K562 (cell line): ENCODE results near the gene ABCC10. TPM values are rescaled to one million over a fixed set of nuclear protein-coding genes. Genes with fewer than 3 reads are reported as not detected.
"Not testable (repeated sequence)": the region's sequence is repeated elsewhere in the genome, so short reads cannot be mapped to it uniquely, and the experiment has no call there.

Experiments
- ARID1B ChIP-seq: fragments of 450-650 bp; IDR thresholded peaks from 2 replicates; pipeline ENCODE4 v1.6.1; 2016; ENCODE audit warnings: antibody characterized with exemption, mild to moderate bottlenecking, inconsistent platforms
- CTBP1 ChIP-seq: fragments of 450-650 bp; IDR thresholded peaks from 2 replicates; pipeline ENCODE4 v1.6.1; 2016; ENCODE audit warnings: borderline replicate concordance
- EP300 ChIP-seq: IDR thresholded peaks from 2 replicates; pipeline ENCODE4 v1.6.1; 2012; ENCODE audit warnings: low read length, improper control_type of control experiment
- FOSL1 ChIP-seq: fragments of 200-800 bp; sonication (Bioruptor generic); conservative IDR thresholded peaks from 2 replicates; pipeline ENCODE4 v1.6.1; 2016; ENCODE audit warnings: missing genetic modification characterization, missing compliant biosample characterization
- FOXK1 ChIP-seq: sonication (generic); formaldehyde crosslinking; IDR thresholded peaks from 2 replicates; pipeline ENCODE4 v1.8.0; 2022; ENCODE audit warnings: missing genetic modification reagents, mild to moderate bottlenecking, borderline replicate concordance
- FOXK2 ChIP-seq, 2 experiments: fragments of 450-650 bp; IDR thresholded peaks in 1 of 2; conservative IDR thresholded peaks in 1 of 2; 2 replicates each; pipeline ENCODE4 v1.6.1; 2016; ENCODE audit warnings: low read depth in 2 of 2, mild to moderate bottlenecking in 1 of 2
- FOXM1 ChIP-seq, 2 experiments: fragments of 450-650 bp in 1 of 2; sonication (generic) in 1 of 2; formaldehyde crosslinking in 1 of 2; IDR thresholded peaks; 2 replicates each; pipeline versions ENCODE4 v1.6.1 to v1.9.0; 2017 to 2022; ENCODE audit warnings: low read depth in 2 of 2, mild to moderate bottlenecking in 2 of 2, missing genetic modification reagents in 1 of 2, moderate library complexity in 1 of 2
- GABPB1 ChIP-seq: sonication (generic); formaldehyde crosslinking; IDR thresholded peaks from 2 replicates; pipeline ENCODE4 v1.8.0; 2022; ENCODE audit warnings: mild to moderate bottlenecking, missing genetic modification reagents
- KLF16 ChIP-seq: IDR thresholded peaks from 2 replicates; pipeline ENCODE4 v1.6.1; 2016; ENCODE audit warnings: antibody characterized with exemption
- MAFF ChIP-seq: IDR thresholded peaks from 2 replicates; pipeline ENCODE4 v1.6.1; 2012; ENCODE audit warnings: low read length, improper control_type of control experiment
- MAFG ChIP-seq: fragments of 450-650 bp; conservative IDR thresholded peaks from 2 replicates; pipeline ENCODE4 v1.6.1; 2016; ENCODE audit warnings: missing genetic modification characterization, missing compliant biosample characterization
- MAFK ChIP-seq: IDR thresholded peaks from 2 replicates; pipeline ENCODE4 v1.6.1; 2011; ENCODE audit warnings: low read length, improper control_type of control experiment
- MAZ ChIP-seq, 2 experiments: fragments of 450-650 bp in 1 of 2; sonication (generic) in 1 of 2; formaldehyde crosslinking; IDR thresholded peaks in 1 of 2; conservative IDR thresholded peaks in 1 of 2; 2 replicates each; pipeline versions ENCODE4 v1.4.0 to v1.5.0; 2020; ENCODE audit warnings: mild to moderate bottlenecking in 1 of 2, missing genetic modification reagents in 1 of 2
- MEF2D ChIP-seq: conservative IDR thresholded peaks from 2 replicates; pipeline ENCODE4 v1.6.1; 2016; ENCODE audit warnings: low read depth, missing genetic modification characterization, missing compliant biosample characterization
- PHF20 ChIP-seq: fragments of 450-650 bp; IDR thresholded peaks from 2 replicates; pipeline ENCODE4 v1.6.1; 2018; ENCODE audit not compliant: partially characterized antibody
- RB1 ChIP-seq: fragments of 450-650 bp; IDR thresholded peaks from 2 replicates; pipeline ENCODE4 v1.6.1; 2017; ENCODE audit warnings: low read depth, mild to moderate bottlenecking
- RBBP5 ChIP-seq: fragments of 200-600 bp; sonication (generic); IDR thresholded peaks from 2 replicates; pipeline ENCODE4 v1.6.1; 2012; ENCODE audit warnings: borderline replicate concordance, mild to moderate bottlenecking, low read length, control low read depth, inconsistent platforms; ENCODE audit not compliant: insufficient read depth, poor library complexity, severe bottlenecking
- SP1 ChIP-seq: sonication (generic); formaldehyde crosslinking; IDR thresholded peaks from 2 replicates; pipeline ENCODE4 v1.8.1; 2022; ENCODE audit warnings: mild to moderate bottlenecking, missing genetic modification reagents
- TAL1 ChIP-seq: fragments of 450-650 bp; IDR thresholded peaks from 2 replicates; pipeline ENCODE4 v1.6.1; 2016; ENCODE audit warnings: mild to moderate bottlenecking
- TCF3 ChIP-seq: sonication (generic); formaldehyde crosslinking; IDR thresholded peaks from 2 replicates; pipeline ENCODE4 v1.4.0; 2020; ENCODE audit warnings: mild to moderate bottlenecking, missing genetic modification reagents
- TRIM24 ChIP-seq, 2 experiments: fragments of 450-650 bp; IDR thresholded peaks; 2 replicates each; pipeline ENCODE4 v1.6.1; 2016
- ZNF316 ChIP-seq: fragments of 450-650 bp; IDR thresholded peaks from 2 replicates; pipeline ENCODE4 v1.6.1; 2016
- polyA plus RNA-seq, 8 experiments: library from polyadenylated mRNA; depleted of rRNA in 4 of 8; stranded (reverse) in 5 of 8; unstranded in 3 of 8; fragments of >200 nt; fragmentation: Nextera tagmentation in 2 of 8; fragmentation: Illumina TruSeq in 1 of 8; extraction: Ambion mirVana in 2 of 8; extraction: Trizol in 1 of 8; gene quantifications; 2 replicates each; pipeline versions ENCODE4 v1.2.1 to v1.2.3, GENCODE V29; 2011 to 2014; ENCODE audit warnings: inconsistent platforms in 1 of 8, missing spikeins in 1 of 8
- total RNA-seq, 7 experiments: library from RNA; depleted of rRNA in 6 of 7; stranded (reverse); fragments of >200 nt in 6 of 7; fragmentation: Illumina TruSeq in 2 of 7; extraction: Trizol in 2 of 7; gene quantifications; 2 replicates each; pipeline versions ENCODE4 v1.2.1 to v1.2.3, GENCODE V29; 2011 to 2021; ENCODE audit warnings: low replicate concordance in 1 of 7
- TF ChIP-seq, protein P1 (sequence below): fragments of 200-800 bp; sonication (Bioruptor generic); IDR thresholded peaks from 2 replicates; pipeline ENCODE4 v1.6.1; 2017; ENCODE audit warnings: missing genetic modification characterization, missing compliant biosample characterization
- TF ChIP-seq, protein P2 (sequence below): fragments of 450-650 bp; IDR thresholded peaks from 2 replicates; pipeline ENCODE4 v1.6.1; 2016; ENCODE audit warnings: low read depth, mild to moderate bottlenecking, moderate library complexity

Gene ABCC10
- total and polyA plus RNA-seq, 9 of the 15 experiments (the other 6 are each of a cell fraction or from before 2014, with no cell fraction given): 2.4 to 29.1 (median 13.7) TPM

DNA sequence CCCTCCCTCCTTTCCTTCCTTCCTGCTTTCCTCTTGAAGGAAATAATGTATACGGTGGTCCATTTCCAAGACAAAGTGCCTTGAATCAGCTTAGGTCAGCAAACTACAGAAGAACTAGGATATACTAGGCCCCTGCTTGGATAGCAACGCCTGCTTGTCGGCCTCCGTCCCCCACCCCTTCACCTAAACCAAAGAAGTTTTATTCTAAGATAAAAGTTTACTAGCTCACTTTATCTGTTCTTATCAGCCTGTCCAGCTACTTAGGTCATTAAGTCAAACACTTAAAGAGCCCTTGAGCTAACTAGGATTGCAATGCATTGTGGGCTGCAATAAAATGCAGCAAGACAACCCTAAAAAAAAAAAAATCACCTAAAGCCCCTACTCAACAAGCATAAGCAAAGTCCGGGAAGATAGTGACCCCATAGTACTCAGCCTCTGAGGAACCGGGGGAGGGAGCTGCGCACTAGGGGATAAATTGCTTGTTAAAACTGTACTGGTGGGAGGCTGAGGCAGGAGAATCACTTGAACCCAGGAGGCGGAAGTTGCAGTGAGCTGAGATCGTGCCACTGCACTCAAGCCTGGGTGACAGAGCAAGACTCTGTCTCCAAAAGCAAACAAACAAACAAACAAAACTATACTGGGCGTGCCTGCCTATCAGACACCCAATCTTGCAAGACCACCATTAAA is 36.4 kb upstream of the ABCC10 start (continued):
- TF ChIP-seq FOXK1: 0 out of 2 replicates have a peak, but pooled peaks have one; percentile 35
- TF ChIP-seq GABPB1 (CRISPR knock-in tag): peak; percentile 14; the same call in 1 of the 2 replicates
- peak; percentile 45; the same call in 1 of the 2 replicates for TF ChIP-seq TCF3 (CRISPR knock-in tag)
- peak; percentile 78 for TF ChIP-seq MAFG (tag)
- 0 out of 4 replicates have a peak, but pooled peaks of 1 of the 2 experiments have one; percentile 21 for TF ChIP-seq TRIM24 (IDR thresholded peaks at IDR 0.05)
- TF ChIP-seq MEF2D (tag): 0 out of 2 replicates have a peak, but pooled peaks have one; percentile 7
- TF ChIP-seq TAL1: peak; percentile 70
- TF ChIP-seq FOSL1 (tag): peak; percentile 35; the same call in 1 of the 2 replicates
- peak; percentile 46; the same call in 1 of the 2 replicates for TF ChIP-seq FOXM1 (IDR thresholded peaks at IDR 0.05; ENCODE audit: low read depth)
- TF ChIP-seq FOXM1 (CRISPR knock-in tag; IDR thresholded peaks at IDR 0.05; ENCODE audit: low read depth): not testable (repeated sequence)
- TF ChIP-seq, protein P1, sequence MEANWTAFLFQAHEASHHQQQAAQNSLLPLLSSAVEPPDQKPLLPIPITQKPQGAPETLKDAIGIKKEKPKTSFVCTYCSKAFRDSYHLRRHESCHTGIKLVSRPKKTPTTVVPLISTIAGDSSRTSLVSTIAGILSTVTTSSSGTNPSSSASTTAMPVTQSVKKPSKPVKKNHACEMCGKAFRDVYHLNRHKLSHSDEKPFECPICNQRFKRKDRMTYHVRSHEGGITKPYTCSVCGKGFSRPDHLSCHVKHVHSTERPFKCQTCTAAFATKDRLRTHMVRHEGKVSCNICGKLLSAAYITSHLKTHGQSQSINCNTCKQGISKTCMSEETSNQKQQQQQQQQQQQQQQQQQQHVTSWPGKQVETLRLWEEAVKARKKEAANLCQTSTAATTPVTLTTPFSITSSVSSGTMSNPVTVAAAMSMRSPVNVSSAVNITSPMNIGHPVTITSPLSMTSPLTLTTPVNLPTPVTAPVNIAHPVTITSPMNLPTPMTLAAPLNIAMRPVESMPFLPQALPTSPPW (CRISPR knock-in tag): peak; percentile 46; the same call in 1 of the 2 replicates
- TF ChIP-seq ARID1B: peak; percentile 77
- peak in 1 of 2 experiments; percentile 51; a peak in 1 of 4 replicates for TF ChIP-seq MAZ (CRISPR knock-in tag; conservative IDR thresholded peaks at IDR 0.05 in 1 of 2, IDR thresholded peaks at IDR 0.05 in 1 of 2)
- TF ChIP-seq MAFF: peak; percentile 67; the same call in 1 of the 2 replicates
- TF ChIP-seq ZNF316: peak; percentile 90
- 0 out of 4 replicates have a peak, but pooled peaks of 1 of the 2 experiments have one; percentile 9 for TF ChIP-seq FOXK2 (conservative IDR thresholded peaks at IDR 0.05 in 1 of 2, IDR thresholded peaks at IDR 0.05 in 1 of 2; ENCODE audit: low read depth in 2 of 2)
- TF ChIP-seq, protein P2, sequence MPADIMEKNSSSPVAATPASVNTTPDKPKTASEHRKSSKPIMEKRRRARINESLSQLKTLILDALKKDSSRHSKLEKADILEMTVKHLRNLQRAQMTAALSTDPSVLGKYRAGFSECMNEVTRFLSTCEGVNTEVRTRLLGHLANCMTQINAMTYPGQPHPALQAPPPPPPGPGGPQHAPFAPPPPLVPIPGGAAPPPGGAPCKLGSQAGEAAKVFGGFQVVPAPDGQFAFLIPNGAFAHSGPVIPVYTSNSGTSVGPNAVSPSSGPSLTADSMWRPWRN: peak; percentile 77
- TF ChIP-seq EP300: peak; percentile 49
- TF ChIP-seq KLF16: peak; percentile 63; the same call in 1 of the 2 replicates
- peak; percentile 57 for TF ChIP-seq PHF20
- TF ChIP-seq CTBP1: 0 out of 2 replicates have a peak, but pooled peaks have one; percentile 8
- TF ChIP-seq RBBP5: peak; percentile 24
- peak; percentile 17; the same call in 1 of the 2 replicates for TF ChIP-seq SP1 (CRISPR knock-in tag)
- TF ChIP-seq RB1: 0 out of 2 replicates have a peak, but pooled peaks have one; percentile 26
- TF ChIP-seq MAFK: peak; percentile 70
